H1 (cell line): ENCODE measurements around the gene CTNND2. TPM values are rescaled to one million over a fixed set of nuclear protein-coding genes. Genes with fewer than 3 reads are reported as not detected.

Experiments
- CTCF ChIA-PET: fragments of 300-600 bp; sonication (Branson Sonifier 250); formaldehyde crosslinking; loops from one replicate; lab custom pipeline; 2021; ENCODE audit not compliant: partially characterized antibody; lab: Charles Lee
- POLR2A ChIA-PET: fragments of 300-600 bp; sonication (Branson Sonifier 250); formaldehyde crosslinking; loops from one replicate; lab custom pipeline; 2021; ENCODE audit warnings: inconsistent platforms; ENCODE audit not compliant: partially characterized antibody; lab: Charles Lee
- DNase-seq, 2 experiments: peaks; one replicate each; pipeline versions ENCODE4 v3.0.0 to v3.0.0-alpha.2; 2010 to 2022; ENCODE audit warnings: low spot score in 2 of 2, low read depth in 1 of 2, mixed read lengths in 1 of 2
- FAIRE-seq: peaks from 2 replicates; lab custom pipeline; 2011; peaks lifted over from hg19 to GRCh38; lab: Jason Lieb, UNC
- H2AFZ ChIP-seq: 2 replicates; pipeline ENCODE4 v1.8.1; 2012; ENCODE audit warnings: low read length, inconsistent platforms
- H2AK5ac ChIP-seq: 2 replicates; pipeline ENCODE4 v1.6.1; 2013; ENCODE audit warnings: low read depth, low read length
- H2BK120ac ChIP-seq: replicated peaks from 2 replicates; pipeline ENCODE3; 2013; ENCODE audit warnings: low read depth, low read length, inconsistent platforms
- H2BK12ac ChIP-seq: 2 replicates; pipeline ENCODE4 v1.6.1; 2013; ENCODE audit warnings: low read depth, low read length
- H2BK15ac ChIP-seq: 2 replicates; pipeline ENCODE4 v1.6.1; 2013; ENCODE audit warnings: low read length
- H2BK20ac ChIP-seq: 2 replicates; pipeline ENCODE4 v1.6.1; 2013; ENCODE audit warnings: low read length
- H2BK5ac ChIP-seq: 2 replicates; pipeline ENCODE4 v1.6.1; 2013; ENCODE audit warnings: low read depth, low read length
- H3K14ac ChIP-seq: 2 replicates; pipeline ENCODE4 v1.6.1; 2013; ENCODE audit warnings: inconsistent platforms; ENCODE audit not compliant: insufficient read length
- H3K18ac ChIP-seq: 2 replicates; pipeline ENCODE4 v1.6.1; 2013; ENCODE audit warnings: low read length; ENCODE audit errors: extremely low read depth
- H3K23ac ChIP-seq: 2 replicates; pipeline ENCODE4 v1.6.1; 2013; ENCODE audit warnings: inconsistent platforms; ENCODE audit not compliant: insufficient read length
- H3K23me2 ChIP-seq: 2 replicates; pipeline ENCODE4 v1.6.1; 2013; ENCODE audit warnings: low read depth, low read length
- H3K27ac ChIP-seq: 2 replicates; pipeline ENCODE4 v1.6.1; 2011; ENCODE audit warnings: low read depth, low read length, inconsistent platforms
- H3K27me3 ChIP-seq, 4 experiments: replicated peaks in 1 of 4; 1 replicate in 1 of 4; 2 replicates in 3 of 4; pipeline versions ENCODE4 v1.6.1 to v1.8.1; 2011 to 2013; ENCODE audit warnings: low read length in 3 of 4, mild to moderate bottlenecking in 3 of 4, inconsistent platforms in 2 of 4, mixed read lengths in 2 of 4, moderate library complexity in 1 of 4; ENCODE audit not compliant: control insufficient read depth in 3 of 4, insufficient read depth in 3 of 4; ENCODE audit errors: extremely low read depth in 1 of 4
- H3K36me3 ChIP-seq, 4 experiments: 2 replicates each; pipeline versions ENCODE4 v1.6.1 to v1.8.1; 2011 to 2013; ENCODE audit warnings: mild to moderate bottlenecking in 4 of 4, low read length in 3 of 4, moderate library complexity in 2 of 4, control low read depth in 1 of 4, inconsistent platforms in 1 of 4; ENCODE audit not compliant: insufficient read depth in 4 of 4, control insufficient read depth in 2 of 4
- H3K4ac ChIP-seq: replicated peaks from 2 replicates; pipeline ENCODE3; 2013; ENCODE audit warnings: low read length, low read depth, mixed read lengths, inconsistent platforms; ENCODE audit not compliant: insufficient read length
- H3K4me1 ChIP-seq, 4 experiments: replicated peaks in 1 of 4; 1 replicate in 1 of 4; 2 replicates in 3 of 4; pipeline versions ENCODE4 v1.6.1 to v1.8.1; 2011 to 2013; ENCODE audit warnings: low read length in 3 of 4, inconsistent platforms in 2 of 4, mixed read lengths in 1 of 4; ENCODE audit not compliant: insufficient read depth in 4 of 4, control insufficient read depth in 3 of 4
- H3K4me2 ChIP-seq, 2 experiments: 2 replicates each; pipeline versions ENCODE4 v1.6.1 to v1.8.1; 2011 to 2013; ENCODE audit warnings: low read depth in 2 of 2, low read length in 2 of 2, control low read depth in 1 of 2, inconsistent platforms in 1 of 2, mild to moderate bottlenecking in 1 of 2; ENCODE audit not compliant: insufficient read depth in 1 of 2
- H3K4me3 ChIP-seq, 4 experiments: fragments of 200-600, 300-600 bp in 1 of 4; sonication (generic), shearing (Covaris generic), sonication (Bioruptor Twin) in 1 of 4; 2 replicates each; pipeline versions ENCODE4 v1.5.1 to v1.8.1; 2011 to 2016; ENCODE audit warnings: low read length in 4 of 4, low read depth in 3 of 4, control low read depth in 2 of 4, inconsistent platforms in 2 of 4, mild to moderate bottlenecking in 2 of 4, mixed read lengths in 1 of 4, moderate library complexity in 1 of 4; ENCODE audit not compliant: insufficient read depth in 2 of 4; ENCODE audit errors: extremely low read depth in 1 of 4
- H3K56ac ChIP-seq: replicated peaks from 2 replicates; pipeline ENCODE3; 2013; ENCODE audit warnings: low read depth, mild to moderate bottlenecking, mixed read lengths, low read length, inconsistent platforms; ENCODE audit not compliant: insufficient read length
- H3K79me1 ChIP-seq: 2 replicates; pipeline ENCODE4 v1.6.1; 2013; ENCODE audit warnings: low read depth, low read length, control low read depth
- H3K79me2 ChIP-seq, 2 experiments: 2 replicates each; pipeline versions ENCODE4 v1.6.1 to v1.8.1; 2012 to 2013; ENCODE audit warnings: low read length in 2 of 2, mild to moderate bottlenecking in 2 of 2, inconsistent platforms in 1 of 2; ENCODE audit not compliant: insufficient read depth in 2 of 2, control insufficient read depth in 1 of 2
- H3K9ac ChIP-seq, 4 experiments: replicated peaks in 1 of 4; 1 replicate in 1 of 4; 2 replicates in 3 of 4; pipeline versions ENCODE4 v1.6.1 to v1.8.1; 2011 to 2013; ENCODE audit warnings: low read depth in 3 of 4, low read length in 3 of 4, control low read depth in 2 of 4, mild to moderate bottlenecking in 2 of 4, moderate library complexity in 2 of 4, inconsistent platforms in 1 of 4; ENCODE audit errors: extremely low read depth in 1 of 4
- H3K9me3 ChIP-seq, 2 experiments: 2 replicates each; pipeline versions ENCODE4 v1.6.1 to v1.8.1; 2012 to 2013; ENCODE audit warnings: mild to moderate bottlenecking in 2 of 2, moderate library complexity in 2 of 2, control low read depth in 1 of 2, inconsistent platforms in 1 of 2, low read depth in 1 of 2, low read length in 1 of 2, mixed read lengths in 1 of 2; ENCODE audit not compliant: insufficient read depth in 2 of 2
- H4K20me1 ChIP-seq, 2 experiments: replicated peaks in 1 of 2; 2 replicates each; pipeline versions ENCODE3 to v1.8.1; 2011 to 2013; ENCODE audit warnings: inconsistent platforms in 2 of 2, low read length in 2 of 2, mild to moderate bottlenecking in 1 of 2; ENCODE audit not compliant: insufficient read depth in 2 of 2, control insufficient read depth in 1 of 2
- H4K5ac ChIP-seq: 2 replicates; pipeline ENCODE4 v1.6.1; 2013; ENCODE audit warnings: low read length, low read depth, mixed read lengths, inconsistent platforms; ENCODE audit not compliant: insufficient read length
- H4K8ac ChIP-seq: 2 replicates; pipeline ENCODE4 v1.8.0; 2013; ENCODE audit warnings: mild to moderate bottlenecking, moderate library complexity, low read length, inconsistent platforms; ENCODE audit not compliant: insufficient read depth; ENCODE audit errors: extremely low read depth
- H4K91ac ChIP-seq: replicated peaks from 2 replicates; pipeline ENCODE3; 2013; ENCODE audit warnings: low read length, mixed read lengths, inconsistent platforms; ENCODE audit not compliant: insufficient read length
- BCL11A ChIP-seq, 2 experiments: IDR thresholded peaks; one replicate each; pipeline ENCODE4 v1.6.1; 2011; ENCODE audit warnings: low read depth in 2 of 2, low read length in 2 of 2, mild to moderate bottlenecking in 2 of 2
- CHD2 ChIP-seq: IDR thresholded peaks from 2 replicates; pipeline ENCODE4 v1.6.1; 2012; ENCODE audit warnings: low read length, improper control_type of control experiment
- GTF2F1 ChIP-seq: IDR thresholded peaks from 2 replicates; pipeline ENCODE4 v1.6.1; 2012; ENCODE audit warnings: low read depth, low read length, improper control_type of control experiment, borderline replicate concordance
- HDAC2 ChIP-seq, 2 experiments: fragments of 300-600 bp in 1 of 2; sonication (generic) in 1 of 2; IDR thresholded peaks; 2 replicates each; pipeline ENCODE4 v1.6.1; 2011 to 2012; ENCODE audit warnings: low read depth in 2 of 2, low read length in 2 of 2, mild to moderate bottlenecking in 2 of 2, moderate library complexity in 2 of 2, borderline replicate concordance in 1 of 2, inconsistent platforms in 1 of 2
- JUN ChIP-seq: IDR thresholded peaks from 2 replicates; pipeline ENCODE4 v1.6.1; 2011; ENCODE audit warnings: low read depth, mild to moderate bottlenecking, improper control_type of control experiment, low read length
- JUND ChIP-seq: IDR thresholded peaks from 2 replicates; pipeline ENCODE4 v1.6.1; 2011; ENCODE audit warnings: mild to moderate bottlenecking, improper control_type of control experiment, low read length
- NANOG ChIP-seq: IDR thresholded peaks from 2 replicates; pipeline ENCODE4 v1.6.1; 2011; ENCODE audit warnings: low read length, low read depth, mild to moderate bottlenecking, inconsistent platforms; ENCODE audit not compliant: insufficient read depth, poor library complexity, severe bottlenecking
- PHF8 ChIP-seq: fragments of 200-600 bp; sonication (generic); conservative IDR thresholded peaks from 2 replicates; pipeline ENCODE4 v1.7.1; 2012; ENCODE audit warnings: low read depth, mild to moderate bottlenecking, inconsistent platforms, low read length, moderate library complexity
- POLR2A ChIP-seq, 2 experiments: IDR thresholded peaks; 1 replicate in 1 of 2; 2 replicates in 1 of 2; pipeline ENCODE4 v1.6.1; 2011; ENCODE audit warnings: low read depth in 2 of 2, low read length in 2 of 2, mild to moderate bottlenecking in 2 of 2; ENCODE audit errors: control extremely low read depth in 1 of 2
- RNF2 ChIP-seq: fragments of 200-900, 300-1000 bp; sonication (generic); IDR thresholded peaks from 2 replicates; pipeline ENCODE4 v1.7.1; 2016; ENCODE audit warnings: borderline replicate concordance, low read depth, mild to moderate bottlenecking, antibody characterized with exemption, low read length; ENCODE audit not compliant: poor library complexity, severe bottlenecking; ENCODE audit errors: missing control alignments
- SIX5 ChIP-seq: IDR thresholded peaks from 2 replicates; pipeline ENCODE4 v1.6.1; 2011; ENCODE audit warnings: mild to moderate bottlenecking, low read depth, low read length
- TAF1 ChIP-seq: IDR thresholded peaks from 2 replicates; pipeline ENCODE4 v1.6.1; 2011; ENCODE audit warnings: mild to moderate bottlenecking, low read depth, low read length
- TEAD4 ChIP-seq: IDR thresholded peaks from 2 replicates; pipeline ENCODE4 v1.6.1; 2012; ENCODE audit warnings: low read depth, low read length, inconsistent platforms, mixed read lengths
- YY1 ChIP-seq: IDR thresholded peaks from 2 replicates; pipeline ENCODE4 v1.6.1; 2011; ENCODE audit warnings: low read depth, mild to moderate bottlenecking, low read length
- WGBS, 2 experiments: shearing (Covaris generic) in 1 of 2; methylation state at CpG; one replicate each; pipeline versions ENCODE4 v1.1.6 to v1.1.7; 2013 to 2015; ENCODE audit warnings: low lambda C conversion rate in 2 of 2, mixed read lengths in 2 of 2, inconsistent platforms in 1 of 2, low coverage in 1 of 2, missing lambda C conversion rate in 1 of 2; ENCODE audit not compliant: insufficient replicate concordance in 2 of 2, insufficient coverage in 1 of 2, insufficient read length in 1 of 2; ENCODE audit errors: extremely low coverage in 1 of 2, missing lambda C conversion rate in 1 of 2; 5-methylcytosine and 5-hydroxymethylcytosine counted together
- polyA plus RNA-seq, 7 experiments: library from polyadenylated mRNA; depleted of rRNA in 3 of 7; stranded (reverse) in 5 of 7; unstranded in 2 of 7; fragments of >200 nt in 5 of 7; fragments of 200-250 nt in 2 of 7; gene quantifications; 1 replicate in 5 of 7; 2 replicates in 1 of 7; 4 replicates in 1 of 7; pipeline versions ENCODE4 v1.2.1 to v1.2.3, GENCODE V29; 2011 to 2013; ENCODE audit warnings: missing spikeins in 2 of 7, mixed read lengths in 2 of 7
- total RNA-seq: library from RNA; stranded (reverse); fragmentation: NEBNext Ultra II Directional; extraction: Animal tissue kit (Norgen Biotek cat#: 25700); gene quantifications from 2 replicates; pipeline ENCODE4 v1.2.1, GENCODE V29; 2021

The CTNND2 gene
- total and polyA plus RNA-seq, 2 of the 8 experiments (the other 6 are each of a cell fraction or from before 2014, with no cell fraction given), result 7.4 to 14.2 TPM

- no peak overlapping the region for H3K18ac ChIP-seq
- no peak overlapping the region for H2AFZ ChIP-seq
- no peak overlapping the region for H3K4me2 ChIP-seq
- H4K91ac ChIP-seq, result no peak overlapping the region
- H2AK5ac ChIP-seq, result no peak overlapping the region
- no peaks in the 10 kb centered on the region for H3K79me1 ChIP-seq
- POLR2A ChIA-PET, result no interaction called here
- no peak overlapping the region for H3K9ac ChIP-seq
- H2BK15ac ChIP-seq, result no peak overlapping the region
- no peak overlapping the region for H3K27ac ChIP-seq
- H4K20me1 ChIP-seq, result no peaks in the 10 kb centered on the region
- DNase-seq (no peak), FAIRE-seq (no peak)
- CTCF ChIA-PET, result interaction anchor here (0.5 kb wide), 1 partner anchor 944 kb away, joined by 3 read pairs; no protein-coding TSS in a partner anchor
- no peaks in the 10 kb centered on the region for H3K23me2 ChIP-seq
- 0 out of 7 replicates have a peak, but pooled peaks cover 0 to 2% (median 0%) of the 10 kb centered on the region in 4 experiments for H3K4me1 ChIP-seq
- no peak overlapping the region for H3K14ac ChIP-seq
- no peaks in the 10 kb centered on the region for H3K36me3 ChIP-seq
- H3K79me2 ChIP-seq, result no peaks in the 10 kb centered on the region
- no peak overlapping the region for H4K5ac ChIP-seq
- no peak overlapping the region for H3K4ac ChIP-seq
- H2BK120ac ChIP-seq, result no peak overlapping the region
- H3K56ac ChIP-seq, result no peak overlapping the region
- no peaks in the 10 kb centered on the region for H3K27me3 ChIP-seq
- no peak overlapping the region for H2BK20ac ChIP-seq
- H4K8ac ChIP-seq, result no peak overlapping the region
- H3K9me3 ChIP-seq, result no peaks in the 10 kb centered on the region; a peak in 1 of 4 replicates
- no peak overlapping the region for H2BK5ac ChIP-seq
- H3K23ac ChIP-seq, result no peak overlapping the region
- no peak overlapping the region for H2BK12ac ChIP-seq
- no peak overlapping the region for H3K4me3 ChIP-seq
- WGBS, 2 experiments, result 86% methylated on average over 4 of the region's 4 CpGs; no CpG with 5 or more reads in 1 of the 2 experiments
- no peak for TF ChIP-seq GTF2F1
- TF ChIP-seq RNF2, result no peak
- TF ChIP-seq NANOG, result no peak
- no peak for TF ChIP-seq JUND
- TF ChIP-seq PHF8, result no peak
- TF ChIP-seq JUN, result no peak
- no peak for TF ChIP-seq CHD2
- no peak for TF ChIP-seq BCL11A (IDR thresholded peaks at IDR 0.05; ENCODE audit: low read depth in 2 of 2, low read length in 2 of 2)
- TF ChIP-seq TEAD4, result no peak
- TF ChIP-seq POLR2A (IDR thresholded peaks at IDR 0.05; ENCODE audit: control extremely low read depth in 1 of 2, low read depth in 2 of 2, low read length in 2 of 2), result no peak
- TF ChIP-seq HDAC2 (IDR thresholded peaks at IDR 0.05; ENCODE audit: borderline replicate concordance in 1 of 2, low read depth in 2 of 2, low read length in 2 of 2), result no peak
- no peak for TF ChIP-seq YY1
- TF ChIP-seq SIX5, result no peak
- TF ChIP-seq TAF1, result no peak
These were observed 222.4 kb downstream of the CTNND2 start for GRCh38 chr5:11681796-11682195.
